Measurements from ENCODE around the gene MAP7. TPM values are rescaled to one million over a fixed set of nuclear protein-coding genes. Genes with fewer than 3 reads are reported as not detected.

MAP7 gene
- total and polyA plus RNA-seq, 9 of the 15 experiments (the other 6 are each of a cell fraction or from before 2014, with no cell fraction given): 0.76 to 7.7 (median 3.9) TPM

DNA sequence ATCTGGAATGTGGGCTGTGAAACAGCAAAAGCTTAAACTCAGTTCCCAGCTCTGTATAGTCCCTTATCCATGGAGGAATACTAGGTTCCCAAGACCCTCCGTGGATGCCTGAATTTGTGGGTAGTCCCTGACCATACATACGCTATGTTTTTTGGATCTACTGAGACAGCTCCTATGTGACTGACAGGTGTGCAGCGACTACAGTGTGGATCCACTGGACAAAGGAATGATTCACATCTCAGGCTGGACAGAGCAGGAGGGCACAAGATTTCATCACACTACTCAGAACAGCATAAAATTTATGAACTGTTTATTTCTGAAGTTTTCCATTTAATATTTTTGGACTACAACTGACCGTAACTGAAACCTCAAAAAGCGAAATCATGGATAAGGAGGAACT, 125.3 kb downstream of the MAP7 start (continued):
- TF ChIP-seq, protein P1, sequence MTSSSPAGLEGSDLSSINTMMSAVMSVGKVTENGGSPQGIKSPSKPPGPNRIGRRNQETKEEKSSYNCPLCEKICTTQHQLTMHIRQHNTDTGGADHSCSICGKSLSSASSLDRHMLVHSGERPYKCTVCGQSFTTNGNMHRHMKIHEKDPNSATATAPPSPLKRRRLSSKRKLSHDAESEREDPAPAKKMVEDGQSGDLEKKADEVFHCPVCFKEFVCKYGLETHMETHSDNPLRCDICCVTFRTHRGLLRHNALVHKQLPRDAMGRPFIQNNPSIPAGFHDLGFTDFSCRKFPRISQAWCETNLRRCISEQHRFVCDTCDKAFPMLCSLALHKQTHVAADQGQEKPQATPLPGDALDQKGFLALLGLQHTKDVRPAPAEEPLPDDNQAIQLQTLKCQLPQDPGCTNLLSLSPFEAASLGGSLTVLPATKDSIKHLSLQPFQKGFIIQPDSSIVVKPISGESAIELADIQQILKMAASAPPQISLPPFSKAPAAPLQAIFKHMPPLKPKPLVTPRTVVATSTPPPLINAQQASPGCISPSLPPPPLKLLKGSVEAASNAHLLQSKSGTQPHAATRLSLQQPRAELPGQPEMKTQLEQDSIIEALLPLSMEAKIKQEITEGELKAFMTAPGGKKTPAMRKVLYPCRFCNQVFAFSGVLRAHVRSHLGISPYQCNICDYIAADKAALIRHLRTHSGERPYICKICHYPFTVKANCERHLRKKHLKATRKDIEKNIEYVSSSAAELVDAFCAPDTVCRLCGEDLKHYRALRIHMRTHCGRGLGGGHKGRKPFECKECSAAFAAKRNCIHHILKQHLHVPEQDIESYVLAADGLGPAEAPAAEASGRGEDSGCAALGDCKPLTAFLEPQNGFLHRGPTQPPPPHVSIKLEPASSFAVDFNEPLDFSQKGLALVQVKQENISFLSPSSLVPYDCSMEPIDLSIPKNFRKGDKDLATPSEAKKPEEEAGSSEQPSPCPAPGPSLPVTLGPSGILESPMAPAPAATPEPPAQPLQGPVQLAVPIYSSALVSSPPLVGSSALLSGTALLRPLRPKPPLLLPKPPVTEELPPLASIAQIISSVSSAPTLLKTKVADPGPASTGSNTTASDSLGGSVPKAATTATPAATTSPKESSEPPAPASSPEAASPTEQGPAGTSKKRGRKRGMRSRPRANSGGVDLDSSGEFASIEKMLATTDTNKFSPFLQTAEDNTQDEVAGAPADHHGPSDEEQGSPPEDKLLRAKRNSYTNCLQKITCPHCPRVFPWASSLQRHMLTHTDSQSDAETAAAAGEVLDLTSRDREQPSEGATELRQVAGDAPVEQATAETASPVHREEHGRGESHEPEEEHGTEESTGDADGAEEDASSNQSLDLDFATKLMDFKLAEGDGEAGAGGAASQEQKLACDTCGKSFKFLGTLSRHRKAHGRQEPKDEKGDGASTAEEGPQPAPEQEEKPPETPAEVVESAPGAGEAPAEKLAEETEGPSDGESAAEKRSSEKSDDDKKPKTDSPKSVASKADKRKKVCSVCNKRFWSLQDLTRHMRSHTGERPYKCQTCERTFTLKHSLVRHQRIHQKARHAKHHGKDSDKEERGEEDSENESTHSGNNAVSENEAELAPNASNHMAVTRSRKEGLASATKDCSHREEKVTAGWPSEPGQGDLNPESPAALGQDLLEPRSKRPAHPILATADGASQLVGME (CRISPR knock-in tag; IDR thresholded peaks at IDR 0.05): no peak
- TF ChIP-seq, protein P2, sequence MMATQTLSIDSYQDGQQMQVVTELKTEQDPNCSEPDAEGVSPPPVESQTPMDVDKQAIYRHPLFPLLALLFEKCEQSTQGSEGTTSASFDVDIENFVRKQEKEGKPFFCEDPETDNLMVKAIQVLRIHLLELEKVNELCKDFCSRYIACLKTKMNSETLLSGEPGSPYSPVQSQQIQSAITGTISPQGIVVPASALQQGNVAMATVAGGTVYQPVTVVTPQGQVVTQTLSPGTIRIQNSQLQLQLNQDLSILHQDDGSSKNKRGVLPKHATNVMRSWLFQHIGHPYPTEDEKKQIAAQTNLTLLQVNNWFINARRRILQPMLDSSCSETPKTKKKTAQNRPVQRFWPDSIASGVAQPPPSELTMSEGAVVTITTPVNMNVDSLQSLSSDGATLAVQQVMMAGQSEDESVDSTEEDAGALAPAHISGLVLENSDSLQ (IDR thresholded peaks at IDR 0.05): peak; percentile 68; the same call in 1 of the 2 replicates
- TF ChIP-seq ZNF165 (CRISPR knock-in tag; IDR thresholded peaks at IDR 0.05; ENCODE audit: borderline replicate concordance): 0 out of 2 replicates have a peak, but pooled peaks have one; percentile 30
- TF ChIP-seq KDM4B (IDR thresholded peaks at IDR 0.05; ENCODE audit: borderline replicate concordance in 2 of 2, low read depth in 1 of 2): no peak
- no peak for TF ChIP-seq ESRRB (CRISPR knock-in tag; IDR thresholded peaks at IDR 0.05; ENCODE audit: borderline replicate concordance)
- TF ChIP-seq, protein P3, sequence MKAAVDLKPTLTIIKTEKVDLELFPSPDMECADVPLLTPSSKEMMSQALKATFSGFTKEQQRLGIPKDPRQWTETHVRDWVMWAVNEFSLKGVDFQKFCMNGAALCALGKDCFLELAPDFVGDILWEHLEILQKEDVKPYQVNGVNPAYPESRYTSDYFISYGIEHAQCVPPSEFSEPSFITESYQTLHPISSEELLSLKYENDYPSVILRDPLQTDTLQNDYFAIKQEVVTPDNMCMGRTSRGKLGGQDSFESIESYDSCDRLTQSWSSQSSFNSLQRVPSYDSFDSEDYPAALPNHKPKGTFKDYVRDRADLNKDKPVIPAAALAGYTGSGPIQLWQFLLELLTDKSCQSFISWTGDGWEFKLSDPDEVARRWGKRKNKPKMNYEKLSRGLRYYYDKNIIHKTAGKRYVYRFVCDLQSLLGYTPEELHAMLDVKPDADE (conservative IDR thresholded peaks at IDR 0.05; ENCODE audit: control insufficient read depth, low read depth, low read length): no peak
- no peak for TF ChIP-seq ZNF717 (CRISPR knock-in tag; IDR thresholded peaks at IDR 0.05)
- no peak for TF ChIP-seq GATAD2B (IDR thresholded peaks at IDR 0.05; ENCODE audit: borderline replicate concordance)
- no peak for TF ChIP-seq ZKSCAN3 (CRISPR knock-in tag; IDR thresholded peaks at IDR 0.05)
- no peak for TF ChIP-seq PURB (CRISPR knock-in tag; IDR thresholded peaks at IDR 0.05; ENCODE audit: low read depth)
- TF ChIP-seq NBN (IDR thresholded peaks at IDR 0.05; ENCODE audit: low read depth): no peak
- 0 out of 2 replicates have a peak, but pooled peaks have one; percentile 14 for TF ChIP-seq ZNF830 (CRISPR knock-in tag; IDR thresholded peaks at IDR 0.05)
- TF ChIP-seq, protein P4, sequence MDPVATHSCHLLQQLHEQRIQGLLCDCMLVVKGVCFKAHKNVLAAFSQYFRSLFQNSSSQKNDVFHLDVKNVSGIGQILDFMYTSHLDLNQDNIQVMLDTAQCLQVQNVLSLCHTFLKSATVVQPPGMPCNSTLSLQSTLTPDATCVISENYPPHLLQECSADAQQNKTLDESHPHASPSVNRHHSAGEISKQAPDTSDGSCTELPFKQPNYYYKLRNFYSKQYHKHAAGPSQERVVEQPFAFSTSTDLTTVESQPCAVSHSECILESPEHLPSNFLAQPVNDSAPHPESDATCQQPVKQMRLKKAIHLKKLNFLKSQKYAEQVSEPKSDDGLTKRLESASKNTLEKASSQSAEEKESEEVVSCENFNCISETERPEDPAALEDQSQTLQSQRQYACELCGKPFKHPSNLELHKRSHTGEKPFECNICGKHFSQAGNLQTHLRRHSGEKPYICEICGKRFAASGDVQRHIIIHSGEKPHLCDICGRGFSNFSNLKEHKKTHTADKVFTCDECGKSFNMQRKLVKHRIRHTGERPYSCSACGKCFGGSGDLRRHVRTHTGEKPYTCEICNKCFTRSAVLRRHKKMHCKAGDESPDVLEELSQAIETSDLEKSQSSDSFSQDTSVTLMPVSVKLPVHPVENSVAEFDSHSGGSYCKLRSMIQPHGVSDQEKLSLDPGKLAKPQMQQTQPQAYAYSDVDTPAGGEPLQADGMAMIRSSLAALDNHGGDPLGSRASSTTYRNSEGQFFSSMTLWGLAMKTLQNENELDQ (CRISPR knock-in tag; IDR thresholded peaks at IDR 0.05; ENCODE audit: borderline replicate concordance): no peak
- no peak for TF ChIP-seq PYGO2 (tag; IDR thresholded peaks at IDR 0.05)
- TF ChIP-seq FOXJ3 (CRISPR knock-in tag; IDR thresholded peaks at IDR 0.05): no peak
- TF ChIP-seq SRSF7 (optimal IDR thresholded peaks at IDR 0.05; ENCODE audit: low read depth, low read length): no peak
- no peak for TF ChIP-seq RAD21 (CRISPR knock-in tag; conservative IDR thresholded peaks at IDR 0.05 in 1 of 2, IDR thresholded peaks at IDR 0.05 in 1 of 2)
- TF ChIP-seq MED1 (CRISPR knock-in tag; IDR thresholded peaks at IDR 0.05; ENCODE audit: borderline replicate concordance): no peak
- no peak for TF ChIP-seq ZNF316 (IDR thresholded peaks at IDR 0.05)
